A549 (cell line): Measurements from ENCODE around the gene DGLUCY. TPM values are rescaled to one million over a fixed set of nuclear protein-coding genes. Genes with fewer than 3 reads are reported as not detected.

ENCODE experiments used
- ATAC-seq, 2 experiments: fragments of 200-7000 bp in 1 of 2; fragments of >200 bp in 1 of 2; cut with Nextera tagmentation in 1 of 2; cut with Tn5 transposase in 1 of 2; 3 replicates each; pipeline versions ENCODE4 v1.8.0 to v1.9.1; 2018 to 2020; ENCODE audit warnings: mild to moderate bottlenecking in 1 of 2, moderate library complexity in 1 of 2
- CTCF ChIA-PET: fragments of 300-600 bp; sonication (Branson Sonifier 250); formaldehyde crosslinking; extraction: SDS; loops from one replicate; lab custom pipeline; 2021; ENCODE audit warnings: antibody characterized with exemption, inconsistent platforms; lab: Yijun Ruan, JAX
- POLR2A ChIA-PET: fragments of 350-600 bp; formaldehyde crosslinking; extraction: SDS; loops from one replicate; lab custom pipeline; 2021; ENCODE audit warnings: antibody characterized with exemption, inconsistent platforms; lab: Yijun Ruan, JAX
- DNase-seq, 2 experiments: peaks; one replicate each; pipeline versions ENCODE4 v3.0.0 to v3.0.0-alpha.2; 2011 to 2016; ENCODE audit warnings: low read depth in 1 of 2, low spot score in 1 of 2
- FAIRE-seq: peaks from 2 replicates; lab custom pipeline; 2011; peaks lifted over from hg19 to GRCh38; lab: Jason Lieb, UNC
- H3K27ac ChIP-seq, 2 experiments: fragments of >200 bp; sonication (Bioruptor Twin); formaldehyde crosslinking; 3 replicates each; pipeline ENCODE4 v1.5.1; 2016 to 2017
- H3K4me1 ChIP-seq: fragments of >200 bp; sonication (Bioruptor Twin); formaldehyde crosslinking; 3 replicates; pipeline ENCODE4 v1.6.1; 2016
- H3K4me2 ChIP-seq: fragments of >200 bp; sonication (Bioruptor Twin); formaldehyde crosslinking; 3 replicates; pipeline ENCODE4 v1.6.1; 2016
- H3K4me3 ChIP-seq: fragments of >200 bp; sonication (Bioruptor Twin); formaldehyde crosslinking; 3 replicates; pipeline ENCODE4 v1.5.1; 2016
- H3K9me3 ChIP-seq: fragments of >200 bp; sonication (Bioruptor Twin); formaldehyde crosslinking; 3 replicates; pipeline ENCODE4 v1.6.1; 2016
- CEBPB ChIP-seq, 2 experiments: fragments of >200 bp in 1 of 2; sonication (Bioruptor Twin) in 1 of 2; formaldehyde crosslinking in 1 of 2; IDR thresholded peaks; 2 replicates each; pipeline ENCODE4 v1.6.1; 2012 to 2016
- CHD2 ChIP-seq: fragments of 150-350 bp; IDR thresholded peaks from 2 replicates; pipeline ENCODE4 v1.6.1; 2014; ENCODE audit warnings: low read length; ENCODE audit not compliant: partially characterized antibody
- CHD4 ChIP-seq: fragments of 200-600 bp; sonication (generic); IDR thresholded peaks from 2 replicates; pipeline ENCODE4 v1.6.1; 2016; ENCODE audit warnings: antibody characterized with exemption, mild to moderate bottlenecking, borderline replicate concordance
- E2F6 ChIP-seq: IDR thresholded peaks from 2 replicates; pipeline ENCODE4 v1.6.1; 2012; ENCODE audit warnings: low read depth, borderline replicate concordance
- EHF ChIP-seq: fragments of 250-450 bp; sonication (Bioruptor Pico); IDR thresholded peaks from 2 replicates; pipeline ENCODE4 v1.5.0; 2020; ENCODE audit warnings: mild to moderate bottlenecking
- ESRRA ChIP-seq: fragments of 150-350 bp; IDR thresholded peaks from 2 replicates; pipeline ENCODE4 v1.6.1; 2014; ENCODE audit warnings: mild to moderate bottlenecking, low read length, borderline replicate concordance
- GATA3 ChIP-seq: IDR thresholded peaks from 2 replicates; pipeline ENCODE4 v1.6.1; 2012; ENCODE audit warnings: borderline replicate concordance
- HDAC2 ChIP-seq: fragments of 200-600 bp; sonication (generic); IDR thresholded peaks from 2 replicates; pipeline ENCODE4 v1.6.1; 2016
- HMGXB4 ChIP-seq: fragments of 250-450 bp; sonication (Bioruptor Pico); IDR thresholded peaks from 2 replicates; pipeline ENCODE4 v1.5.0; 2021; ENCODE audit warnings: mild to moderate bottlenecking, moderate library complexity, borderline replicate concordance
- HOXB13 ChIP-seq: fragments of 250-450 bp; sonication (Bioruptor Pico); IDR thresholded peaks from 2 replicates; pipeline ENCODE4 v1.5.0; 2020; ENCODE audit warnings: low read depth, mild to moderate bottlenecking, moderate library complexity
- JUN ChIP-seq, 2 experiments: fragments of >200 bp; sonication (Bioruptor Twin); formaldehyde crosslinking; IDR thresholded peaks; 2 replicates in 1 of 2; 3 replicates in 1 of 2; pipeline ENCODE4 v1.6.1; 2016 to 2017
- JUNB ChIP-seq: fragments of >200 bp; sonication (Bioruptor Twin); formaldehyde crosslinking; IDR thresholded peaks from 2 replicates; pipeline ENCODE4 v1.6.1; 2016
- KDM1A ChIP-seq: fragments of 200-600 bp; sonication (generic); IDR thresholded peaks from 2 replicates; pipeline ENCODE4 v1.6.1; 2016; ENCODE audit warnings: low read depth, mild to moderate bottlenecking
- MAFK ChIP-seq: fragments of 450-650 bp; IDR thresholded peaks from 2 replicates; pipeline ENCODE4 v1.6.1; 2014; ENCODE audit not compliant: partially characterized antibody
- MAZ ChIP-seq: fragments of 150-350 bp; IDR thresholded peaks from 2 replicates; pipeline ENCODE4 v1.6.1; 2014; ENCODE audit warnings: antibody characterized with exemption, low read depth, low read length, borderline replicate concordance
- NFE2L2 ChIP-seq: fragments of 150-350 bp; conservative IDR thresholded peaks from 2 replicates; pipeline ENCODE4 v1.6.1; 2014; ENCODE audit warnings: low read length
- NR3C1 ChIP-seq: fragments of >200 bp; sonication (Bioruptor Twin); formaldehyde crosslinking; IDR thresholded peaks from 3 replicates; pipeline ENCODE4 v1.6.1; 2017
- POLR2A ChIP-seq: IDR thresholded peaks from 2 replicates; pipeline ENCODE4 v1.6.1; 2012; ENCODE audit warnings: mild to moderate bottlenecking, low read length
- POLR2AphosphoS2 ChIP-seq: conservative IDR thresholded peaks from 2 replicates; pipeline ENCODE4 v1.6.1; 2012; ENCODE audit warnings: low read length, improper control_type of control experiment, inconsistent platforms
- RAD21 ChIP-seq, 2 experiments: fragments of >200 bp in 1 of 2; sonication (Bioruptor Twin) in 1 of 2; formaldehyde crosslinking in 1 of 2; IDR thresholded peaks in 1 of 2; conservative IDR thresholded peaks in 1 of 2; 2 replicates in 1 of 2; 3 replicates in 1 of 2; pipeline ENCODE4 v1.6.1; 2012 to 2018; ENCODE audit warnings: inconsistent platforms in 1 of 2
- RNF2 ChIP-seq: fragments of 200-600 bp; sonication (generic); IDR thresholded peaks from 2 replicates; pipeline ENCODE4 v1.6.1; 2016; ENCODE audit warnings: low read depth, mild to moderate bottlenecking, antibody characterized with exemption, moderate library complexity, borderline replicate concordance
- TFCP2L1 ChIP-seq: fragments of 250-450 bp; sonication (Bioruptor Pico); IDR thresholded peaks from 2 replicates; pipeline ENCODE4 v1.5.0; 2021; ENCODE audit warnings: mild to moderate bottlenecking
- TP53 ChIP-seq: fragments of 250-450 bp; sonication (Bioruptor Pico); IDR thresholded peaks from 2 replicates; pipeline ENCODE4 v1.5.0; 2021; ENCODE audit warnings: mild to moderate bottlenecking, moderate library complexity
- ZFP36 ChIP-seq: fragments of 450-650 bp; IDR thresholded peaks from 2 replicates; pipeline ENCODE4 v1.6.1; 2014; ENCODE audit warnings: borderline replicate concordance; ENCODE audit not compliant: partially characterized antibody
- WGBS: methylation state at CpG from one replicate; pipeline ENCODE4 v1.1.6; 2017; ENCODE audit errors: missing lambda C conversion rate; 5-methylcytosine and 5-hydroxymethylcytosine counted together
- polyA plus RNA-seq, 4 experiments: library from polyadenylated mRNA; depleted of rRNA in 3 of 4; stranded (reverse); fragments of >200 nt; fragmentation: RNase III in 1 of 4; extraction: RNeasy Plus Mini Kit Qiagen cat#74134 plus additional on column Dnase treatment in 1 of 4; gene quantifications; 2 replicates in 3 of 4; 3 replicates in 1 of 4; pipeline ENCODE4 v1.2.3, GENCODE V29; 2011 to 2017
- TF ChIP-seq, protein P1 (sequence below): fragments of >200 bp; sonication (Bioruptor Twin); formaldehyde crosslinking; IDR thresholded peaks from 2 replicates; pipeline ENCODE4 v1.6.1; 2016
- TF ChIP-seq, protein P2 (sequence below): fragments of >200 bp; sonication (Bioruptor Twin); formaldehyde crosslinking; IDR thresholded peaks from 3 replicates; pipeline ENCODE4 v1.6.1; 2016
- TF ChIP-seq, protein P3 (sequence below): fragments of 250-450 bp; sonication (Bioruptor Pico); IDR thresholded peaks from 2 replicates; pipeline ENCODE4 v1.5.0; 2020; ENCODE audit warnings: low read depth, mild to moderate bottlenecking, moderate library complexity
- TF ChIP-seq, protein P4 (sequence below): fragments of 450-650 bp; IDR thresholded peaks from 2 replicates; pipeline ENCODE4 v1.6.1; 2014; ENCODE audit warnings: antibody characterized with exemption

DGLUCY gene
- polyA plus RNA-seq, 2 of the 4 experiments (the other 2 are of a cell fraction): 14.4 to 17.5 TPM

DNA sequence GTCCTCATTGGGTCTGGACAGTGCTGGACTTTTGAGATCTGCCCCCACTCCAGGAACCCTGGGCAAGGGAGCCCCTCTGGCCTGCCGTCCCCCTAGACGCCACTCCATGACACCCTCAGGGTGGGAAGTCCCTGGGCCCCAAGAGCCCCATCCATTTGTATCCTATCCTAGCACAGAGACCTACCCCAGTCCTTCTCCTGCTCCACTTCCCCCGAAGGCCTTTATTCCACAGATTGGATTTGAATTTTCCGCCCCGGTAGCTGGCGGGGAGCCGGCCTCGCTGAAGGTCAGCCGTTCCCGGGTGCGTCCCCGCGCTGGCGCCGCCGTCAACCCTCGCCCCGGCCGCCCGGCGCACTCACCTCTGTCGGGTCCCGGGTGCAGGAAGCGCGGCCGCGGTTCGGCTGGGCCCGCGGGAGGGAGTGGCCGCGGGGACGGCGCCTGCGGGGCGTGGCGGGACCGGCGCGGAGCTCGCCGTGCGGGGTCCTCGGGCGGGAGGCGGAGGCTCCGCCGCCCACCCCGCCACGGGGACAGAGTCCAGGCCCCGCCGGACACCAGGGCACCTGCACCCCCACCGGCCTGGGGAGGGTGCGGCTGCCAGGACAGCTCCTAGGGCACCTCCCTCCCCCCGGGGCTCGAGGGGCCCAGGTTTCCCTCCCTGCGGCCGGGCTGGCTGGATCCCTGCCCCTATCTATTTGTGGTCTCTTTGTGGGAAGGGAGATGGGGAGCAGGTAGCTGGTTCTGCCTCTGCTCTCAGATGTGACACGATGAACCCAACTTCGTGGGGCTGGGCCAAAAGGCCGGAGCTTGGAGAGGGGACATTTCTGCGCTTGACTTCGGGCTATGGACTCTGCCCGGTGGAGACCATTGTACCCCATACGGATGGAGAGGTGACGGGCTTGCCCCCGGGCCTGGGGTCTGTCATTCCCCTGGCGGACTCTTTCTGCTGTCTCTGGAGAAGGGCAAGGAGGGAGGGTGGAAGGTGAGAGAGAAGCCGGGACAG, 150.6 kb downstream of the DGLUCY start:
- CTCF ChIA-PET: interaction anchor here (0.6 to 1.2 kb wide), 4 partner anchors 21 to 100 kb away, joined by 3 read pairs; no protein-coding TSS in a partner anchor
- FAIRE-seq: no peak
- Histone ChIP-seq H3K4me2 (peak overlapping the region; percentile 80), H3K4me3 (peak overlapping the region; percentile 36), H3K4me1 (no peaks in the 10 kb centered on the region), H3K27ac (peak overlapping the region; percentile 25 to 75; a peak in 4 of 6 replicates), H3K9me3 (no peaks in the 10 kb centered on the region)
- 83% methylated on average over 18 of the region's 69 CpGs for WGBS
- TF ChIP-seq, protein P1, sequence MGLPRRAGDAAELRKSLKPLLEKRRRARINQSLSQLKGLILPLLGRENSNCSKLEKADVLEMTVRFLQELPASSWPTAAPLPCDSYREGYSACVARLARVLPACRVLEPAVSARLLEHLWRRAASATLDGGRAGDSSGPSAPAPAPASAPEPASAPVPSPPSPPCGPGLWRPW: no peak
- TF ChIP-seq, protein P2, sequence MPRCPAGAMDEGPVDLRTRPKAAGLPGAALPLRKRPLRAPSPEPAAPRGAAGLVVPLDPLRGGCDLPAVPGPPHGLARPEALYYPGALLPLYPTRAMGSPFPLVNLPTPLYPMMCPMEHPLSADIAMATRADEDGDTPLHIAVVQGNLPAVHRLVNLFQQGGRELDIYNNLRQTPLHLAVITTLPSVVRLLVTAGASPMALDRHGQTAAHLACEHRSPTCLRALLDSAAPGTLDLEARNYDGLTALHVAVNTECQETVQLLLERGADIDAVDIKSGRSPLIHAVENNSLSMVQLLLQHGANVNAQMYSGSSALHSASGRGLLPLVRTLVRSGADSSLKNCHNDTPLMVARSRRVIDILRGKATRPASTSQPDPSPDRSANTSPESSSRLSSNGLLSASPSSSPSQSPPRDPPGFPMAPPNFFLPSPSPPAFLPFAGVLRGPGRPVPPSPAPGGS: no peak
- no peak for TF ChIP-seq JUN (IDR thresholded peaks at IDR 0.05)
- TF ChIP-seq KDM1A: no peak
- no peak for TF ChIP-seq CHD4
- TF ChIP-seq RNF2: no peak
- no peak for TF ChIP-seq NFE2L2
- TF ChIP-seq, protein P3, sequence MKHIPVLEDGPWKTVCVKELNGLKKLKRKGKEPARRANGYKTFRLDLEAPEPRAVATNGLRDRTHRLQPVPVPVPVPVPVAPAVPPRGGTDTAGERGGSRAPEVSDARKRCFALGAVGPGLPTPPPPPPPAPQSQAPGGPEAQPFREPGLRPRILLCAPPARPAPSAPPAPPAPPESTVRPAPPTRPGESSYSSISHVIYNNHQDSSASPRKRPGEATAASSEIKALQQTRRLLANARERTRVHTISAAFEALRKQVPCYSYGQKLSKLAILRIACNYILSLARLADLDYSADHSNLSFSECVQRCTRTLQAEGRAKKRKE: no peak
- TF ChIP-seq HDAC2: no peak
- TF ChIP-seq, protein P4, sequence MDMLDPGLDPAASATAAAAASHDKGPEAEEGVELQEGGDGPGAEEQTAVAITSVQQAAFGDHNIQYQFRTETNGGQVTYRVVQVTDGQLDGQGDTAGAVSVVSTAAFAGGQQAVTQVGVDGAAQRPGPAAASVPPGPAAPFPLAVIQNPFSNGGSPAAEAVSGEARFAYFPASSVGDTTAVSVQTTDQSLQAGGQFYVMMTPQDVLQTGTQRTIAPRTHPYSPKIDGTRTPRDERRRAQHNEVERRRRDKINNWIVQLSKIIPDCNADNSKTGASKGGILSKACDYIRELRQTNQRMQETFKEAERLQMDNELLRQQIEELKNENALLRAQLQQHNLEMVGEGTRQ: no peak
- no peak for TF ChIP-seq POLR2A
- no peak for TF ChIP-seq MAZ
- TF ChIP-seq MAFK: no peak
- TF ChIP-seq RAD21 (conservative IDR thresholded peaks at IDR 0.05 in 1 of 2, IDR thresholded peaks at IDR 0.05 in 1 of 2): no peak
- TF ChIP-seq POLR2AphosphoS2: no peak
- no peak for TF ChIP-seq ESRRA
- no peak for TF ChIP-seq NR3C1
- no peak for TF ChIP-seq ZFP36
- no peak for TF ChIP-seq GATA3
- TF ChIP-seq HOXB13 (CRISPR knock-in tag): no peak
- ATAC-seq: peak; percentile 55 to 58; a peak in 5 of 6 replicates
- DNase-seq: no peak
- POLR2A ChIA-PET: interaction anchor here (0.5 kb wide), 1 partner anchor 9 kb away, joined by 3 read pairs; no protein-coding TSS in a partner anchor

DNA sequence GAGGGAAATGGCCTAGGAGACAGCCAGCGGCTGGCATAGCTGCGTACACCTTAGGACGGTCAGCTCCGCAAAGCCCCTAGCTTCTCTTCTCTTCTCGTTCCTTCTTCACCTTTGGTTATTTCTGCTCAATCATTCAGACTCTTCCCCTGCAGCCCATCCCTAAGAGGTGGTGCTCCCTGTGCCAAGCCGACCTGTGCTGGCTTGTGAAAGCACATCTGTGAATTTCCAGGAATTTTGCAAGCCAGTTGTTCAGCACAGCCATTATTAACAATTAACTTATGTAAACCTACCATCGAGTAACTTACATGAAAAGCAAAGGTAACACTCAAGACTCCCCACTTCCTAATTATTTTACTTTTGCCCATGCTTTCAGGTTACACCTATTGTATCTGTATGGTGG, 151.5 kb downstream of the DGLUCY start:
- Histone ChIP-seq H3K27ac (no peak overlapping the region), H3K4me1 (no peaks in the 10 kb centered on the region), H3K4me3 (no peak overlapping the region), H3K4me2 (no peak overlapping the region), H3K9me3 (no peaks in the 10 kb centered on the region)
- POLR2A ChIA-PET: no interaction called here
- no peak for DNase-seq
- CTCF ChIA-PET: interaction anchor here (1.2 kb wide), 1 partner anchor 20 kb away, joined by 3 read pairs; no protein-coding TSS in a partner anchor
- FAIRE-seq: no peak
- 82% methylated on average over 7 of the region's 7 CpGs for WGBS
- no peak for ATAC-seq
- TF ChIP-seq CEBPB (IDR thresholded peaks at IDR 0.05): no peak
- no peak for TF ChIP-seq E2F6
- no peak for TF ChIP-seq TP53 (CRISPR knock-in tag)
- TF ChIP-seq RAD21 (conservative IDR thresholded peaks at IDR 0.05 in 1 of 2, IDR thresholded peaks at IDR 0.05 in 1 of 2): no peak
- no peak for TF ChIP-seq EHF (CRISPR knock-in tag)
- TF ChIP-seq JUNB: no peak
- no peak for TF ChIP-seq HMGXB4 (CRISPR knock-in tag)
- TF ChIP-seq TFCP2L1: no peak
- TF ChIP-seq CHD2: no peak
- TF ChIP-seq, protein P3: no peak
- TF ChIP-seq GATA3: no peak
- TF ChIP-seq, protein P2: no peak
